K562 (cell line): ENCODE data around the gene KIF3A.

ENCODE experiments used
- AFF4 ChIP-seq: sonication (generic); formaldehyde crosslinking; IDR thresholded peaks from 2 replicates; pipeline ENCODE4 v1.8.0; 2023; ENCODE audit warnings: mild to moderate bottlenecking, missing genetic modification reagents
- ATF2 ChIP-seq: sonication (generic); formaldehyde crosslinking; IDR thresholded peaks from 2 replicates; pipeline ENCODE4 v1.8.1; 2022; ENCODE audit warnings: missing genetic modification reagents
- ATF3 ChIP-seq, 2 experiments: fragments of 450-650 bp in 1 of 2; sonication (generic) in 1 of 2; formaldehyde crosslinking in 1 of 2; IDR thresholded peaks in 1 of 2; conservative IDR thresholded peaks in 1 of 2; 2 replicates each; pipeline versions ENCODE4 v1.6.1 to v1.8.1; 2016 to 2023; ENCODE audit warnings: mild to moderate bottlenecking in 2 of 2, moderate library complexity in 2 of 2, inconsistent platforms in 1 of 2, missing genetic modification reagents in 1 of 2
- CC2D1A ChIP-seq: fragments of 450-650 bp; IDR thresholded peaks from 2 replicates; pipeline ENCODE4 v1.6.1; 2017; ENCODE audit warnings: mild to moderate bottlenecking
- CTCF ChIP-seq, 3 experiments: IDR thresholded peaks in 2 of 3; conservative IDR thresholded peaks in 1 of 3; 2 replicates each; pipeline ENCODE4 v1.5.1; 2011 to 2012; ENCODE audit warnings: low read length in 3 of 3, mild to moderate bottlenecking in 3 of 3, control low read depth in 2 of 3, improper control_type of control experiment in 1 of 3, inconsistent platforms in 1 of 3, low read depth in 1 of 3, mixed read lengths in 1 of 3, moderate library complexity in 1 of 3; ENCODE audit not compliant: insufficient read depth in 2 of 3
- FOS ChIP-seq: IDR thresholded peaks from 3 replicates; pipeline ENCODE4 v1.6.1; 2011; ENCODE audit not compliant: insufficient read length; ENCODE audit errors: extremely low read depth
- HDAC6 ChIP-seq: IDR thresholded peaks from 2 replicates; pipeline ENCODE4 v1.6.1; 2012; ENCODE audit warnings: low read depth, mild to moderate bottlenecking, control low read depth, inconsistent platforms, low read length, moderate library complexity
- SP1 ChIP-seq: sonication (generic); formaldehyde crosslinking; IDR thresholded peaks from 2 replicates; pipeline ENCODE4 v1.8.1; 2022; ENCODE audit warnings: mild to moderate bottlenecking, missing genetic modification reagents
- USF2 ChIP-seq: sonication (generic); formaldehyde crosslinking; IDR thresholded peaks from 2 replicates; pipeline ENCODE4 v1.5.0; 2020; ENCODE audit warnings: missing genetic modification reagents
- YY1 ChIP-seq, 3 experiments: IDR thresholded peaks; 2 replicates each; pipeline ENCODE4 v1.6.1; 2011; ENCODE audit warnings: low read length in 2 of 3, mild to moderate bottlenecking in 2 of 3, moderate library complexity in 2 of 3, borderline replicate concordance in 1 of 3, control low read depth in 1 of 3, low read depth in 1 of 3; ENCODE audit not compliant: insufficient read depth in 3 of 3, insufficient replicate concordance in 2 of 3, control insufficient read depth in 1 of 3, insufficient read length in 1 of 3; ENCODE audit errors: extremely low read depth in 1 of 3
- ZNF830 ChIP-seq: fragments of 250-450 bp; sonication (Bioruptor Pico); IDR thresholded peaks from 2 replicates; pipeline ENCODE4 v1.5.0; 2021; ENCODE audit warnings: mild to moderate bottlenecking
- ZSCAN32 ChIP-seq: fragments of 450-650 bp; formaldehyde crosslinking; IDR thresholded peaks from 2 replicates; pipeline ENCODE4 v1.4.0; 2020; ENCODE audit warnings: mild to moderate bottlenecking, moderate library complexity

DNA sequence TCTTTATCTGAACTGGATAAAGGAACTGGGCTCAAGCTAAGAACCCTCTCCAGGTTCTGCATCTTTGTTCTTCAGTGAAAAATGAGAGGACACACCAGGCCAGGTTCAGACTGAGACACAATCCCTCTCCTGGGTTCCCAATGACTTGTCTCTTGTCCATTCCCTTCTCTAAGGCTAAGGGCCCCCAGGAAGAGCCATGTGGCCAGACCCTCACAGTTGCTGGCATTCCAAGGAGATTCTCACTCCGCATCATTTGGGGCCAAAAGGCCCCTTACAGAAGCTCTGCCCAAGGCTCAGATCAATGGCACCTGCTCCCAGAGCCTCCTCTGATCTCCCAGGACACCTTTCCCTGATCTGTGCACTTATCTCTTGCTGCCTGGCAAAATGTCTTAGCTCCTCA is 58.6 kb downstream of the KIF3A start:
- TF ChIP-seq YY1 (IDR thresholded peaks at IDR 0.05; ENCODE audit: borderline replicate concordance in 1 of 3, control insufficient read depth in 1 of 3, extremely low read depth in 1 of 3, insufficient read depth in 3 of 3, insufficient read length in 1 of 3, insufficient replicate concordance in 2 of 3, low read depth in 1 of 3, low read length in 2 of 3) (no peak), FOS (no peak), SP1 (no peak), AFF4 (no peak), ZNF830 (CRISPR knock-in tag) (no peak), CTCF (IDR thresholded peaks at IDR 0.05 in 2 of 3, conservative IDR thresholded peaks at IDR 0.05 in 1 of 3; ENCODE audit: insufficient read depth in 2 of 3, low read depth in 1 of 3, low read length in 3 of 3) (no peak), CC2D1A (no peak), USF2 (CRISPR knock-in tag) (no peak), HDAC6 (no peak), ZSCAN32 (CRISPR knock-in tag) (no peak), ATF2 (no peak), ATF3 (IDR thresholded peaks at IDR 0.05) (no peak), ATF3 (CRISPR knock-in tag; conservative IDR thresholded peaks at IDR 0.05) (no peak)
